Measurements from ENCODE around the gene PLET1.
A peak's percentile ranks its signal among the peaks of the same experiment; 100 is the strongest.

Gene PLET1

GRCh38 chr11:112280268-112281126 is 19.8 kb upstream of the PLET1 start:
- peak; percentile 40 for DNase-seq

- peak; percentile 37 for DNase-seq
Measured at GRCh38 chr11:112279901-112280267, 19.2 kb upstream of the PLET1 start.

GRCh38 chr11:112278803-112279202 is 18.1 kb upstream of the PLET1 start:
- DNase-seq = no peak

- no peak for DNase-seq
Measured at GRCh38 chr11:112277941-112278340, 17.3 kb upstream of the PLET1 start.

GRCh38 chr11:112277029-112277428 is 16.4 kb upstream of the PLET1 start:
- no peak for DNase-seq

GRCh38 chr11:112274007-112274783 is 13.5 kb upstream of the PLET1 start:
- no peak for DNase-seq

GRCh38 chr11:112273066-112273465 is 12.4 kb upstream of the PLET1 start:
- DNase-seq = no peak

- DNase-seq = no peak
Measured at GRCh38 chr11:112271242-112271641, 10.6 kb upstream of the PLET1 start.

- no peak for DNase-seq
Measured at GRCh38 chr11:112270551-112271180, 10.0 kb upstream of the PLET1 start.

GRCh38 chr11:112269139-112269538 is 8.5 kb upstream of the PLET1 start:
- DNase-seq = no peak

- no peak for DNase-seq
Measured at GRCh38 chr11:112268406-112268805, 7.7 kb upstream of the PLET1 start.

- DNase-seq = no peak
Measured at GRCh38 chr11:112267188-112267591, 6.5 kb upstream of the PLET1 start.

GRCh38 chr11:112266410-112266778 is 5.7 kb upstream of the PLET1 start:
- DNase-seq = no peak

- no peak for DNase-seq
Measured at GRCh38 chr11:112265659-112266409, 5.2 kb upstream of the PLET1 start.

- DNase-seq = no peak
Measured at GRCh38 chr11:112255067-112255720, 5.5 kb downstream of the PLET1 start.

GRCh38 chr11:112253605-112254242 is 6.9 kb downstream of the PLET1 start:
- no peak for DNase-seq

- DNase-seq = no peak
Measured at GRCh38 chr11:112249871-112250610, 10.6 kb downstream of the PLET1 start.

GRCh38 chr11:112248201-112248600 is 12.5 kb downstream of the PLET1 start:
- DNase-seq = no peak

- no peak for DNase-seq
Measured at GRCh38 chr11:112247201-112247600, 13.5 kb downstream of the PLET1 start.

GRCh38 chr11:112241486-112241885 is 19.2 kb downstream of the PLET1 start:
- no peak for DNase-seq

GRCh38 chr11:112238041-112238440 is 22.6 kb downstream of the PLET1 start:
- no peak for DNase-seq
